Pericardium fibroblast (primary cell): Measurements from ENCODE around the gene PPP1CC. TPM values are rescaled to one million over a fixed set of nuclear protein-coding genes. Genes with fewer than 3 reads are reported as not detected.

Experiments used
- total RNA-seq: library from RNA; depleted of rRNA; stranded (reverse); fragments of >200 nt; gene quantifications from 2 replicates; pipeline ENCODE4 v1.2.3, GENCODE V29; 2015

Gene PPP1CC
- 72.7 and 92.8 TPM in 2 replicates for total RNA-seq

DNA sequence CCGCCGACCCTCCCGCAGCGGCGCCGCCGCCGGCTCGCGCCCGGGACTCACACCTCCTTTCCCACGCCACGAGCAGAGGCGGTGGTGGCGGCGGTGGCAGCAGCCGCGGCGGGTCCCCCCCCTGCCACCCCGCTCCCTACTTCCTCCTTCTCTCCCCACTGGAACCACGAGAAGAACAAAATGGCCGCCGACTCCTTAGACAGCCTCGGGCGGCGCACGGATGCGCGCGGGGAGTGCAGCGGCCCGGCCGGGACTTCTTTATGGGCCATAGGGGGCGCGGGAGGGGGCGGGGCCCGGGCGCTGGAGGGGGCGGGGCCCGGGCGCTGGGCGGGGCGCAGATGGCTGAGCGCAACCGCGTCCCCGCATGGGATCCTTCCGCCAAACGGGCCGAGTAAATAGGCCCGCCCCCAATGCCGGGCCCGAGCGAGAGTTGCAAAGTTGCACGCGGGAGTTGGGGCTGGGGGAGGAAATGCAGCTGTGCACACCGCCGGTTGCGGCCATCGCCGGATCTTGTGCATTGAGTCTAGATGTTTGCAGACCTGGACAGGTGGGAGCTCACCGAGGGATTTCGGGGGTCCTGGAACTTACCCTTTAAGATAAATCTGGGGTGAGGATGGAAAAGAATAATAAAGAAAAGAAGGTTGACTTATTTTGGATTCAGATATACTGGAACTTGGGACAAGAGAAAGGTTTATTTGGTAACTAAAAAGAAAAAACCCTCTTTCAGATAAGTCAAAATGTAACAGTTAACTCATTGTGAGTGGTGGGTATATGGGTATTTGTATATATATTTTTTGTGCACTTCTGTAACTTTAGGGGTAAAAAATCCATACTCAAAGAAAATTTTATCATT is at the start of gene PPP1CC:
Gene PPP1CC (minus strand): TSS at position 174 of the 853 bp plus-strand sequence. CDS start 184 bp downstream, outside the sequence.

DNA sequence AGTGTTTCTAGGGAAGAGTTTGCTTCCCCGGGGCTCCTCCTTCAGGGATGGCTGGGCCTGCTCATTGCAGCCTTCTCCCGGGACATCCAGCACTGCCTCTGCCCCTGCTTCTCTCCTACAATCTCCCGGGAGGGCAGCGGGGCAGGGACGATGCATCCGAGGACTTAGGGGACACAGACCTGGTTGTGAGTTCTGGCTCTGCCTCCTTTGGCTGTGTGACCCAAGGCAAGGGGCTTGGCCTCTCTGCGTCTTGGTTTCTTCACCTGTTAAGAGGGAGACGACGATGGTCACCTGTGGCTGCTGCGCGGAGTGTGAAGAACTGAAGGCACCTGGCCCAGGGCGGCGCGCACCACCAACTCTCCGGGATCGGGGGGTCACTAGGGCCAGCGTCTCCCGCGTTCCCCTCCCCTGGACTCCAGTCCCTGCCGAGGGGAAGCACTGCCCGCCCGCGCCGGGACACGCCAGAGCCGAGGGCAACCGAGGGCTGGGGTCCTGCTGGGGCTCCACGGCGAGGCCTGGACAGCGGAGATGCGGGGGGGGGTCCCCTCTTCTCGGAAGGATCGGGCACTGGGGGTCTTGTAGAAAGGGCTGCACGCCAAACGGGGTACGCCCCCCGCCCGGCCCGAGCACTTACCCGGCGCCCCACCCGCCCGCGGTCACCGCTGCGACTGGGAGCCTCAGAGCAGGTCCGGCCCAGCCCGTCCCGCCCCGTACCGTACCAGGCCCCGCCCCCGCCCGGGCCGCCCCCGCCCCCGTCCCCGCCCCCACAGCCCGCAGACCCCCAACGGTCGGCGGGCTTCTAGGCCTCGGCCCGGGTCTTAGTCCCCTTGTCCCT is 54.0 kb downstream of the PPP1CC start, which contains the start of gene HVCN1:
Gene HVCN1 (minus strand): TSS at position 670 of the 835 bp plus-strand sequence. CDS start 5,870 bp downstream, outside the sequence.

Other genes with a start within 250 kb of the PPP1CC start
- gene VPS29, start 240.8 kb downstream of the PPP1CC start, total RNA-seq = 54.0 and 59.0 TPM in 2 replicates
- gene RAD9B, start 240.6 kb downstream of the PPP1CC start, total RNA-seq = under 0.01 TPM in 1 of 2 replicates, not detected in the other
- gene PPTC7, start 159.6 kb downstream of the PPP1CC start, total RNA-seq = 2.6 and 6.6 TPM in 2 replicates
- gene TCTN1, start 128.8 kb downstream of the PPP1CC start, total RNA-seq = 28.9 and 33.7 TPM in 2 replicates
- 1.3 and 2.2 TPM in 2 replicates for gene HVCN1, start 53.8 kb downstream of the PPP1CC start, total RNA-seq
- not detected in 2 replicates for gene CCDC63, start 104.1 kb upstream of the PPP1CC start, total RNA-seq
- gene MYL2, start 177.7 kb upstream of the PPP1CC start, total RNA-seq = not detected in 2 replicates